Measurements from ENCODE around the gene PLD1.
"Not testable (repeated sequence)": the region's sequence is repeated elsewhere in the genome, so short reads cannot be mapped to it uniquely, and the experiment has no call there.

PLD1 gene

DNA sequence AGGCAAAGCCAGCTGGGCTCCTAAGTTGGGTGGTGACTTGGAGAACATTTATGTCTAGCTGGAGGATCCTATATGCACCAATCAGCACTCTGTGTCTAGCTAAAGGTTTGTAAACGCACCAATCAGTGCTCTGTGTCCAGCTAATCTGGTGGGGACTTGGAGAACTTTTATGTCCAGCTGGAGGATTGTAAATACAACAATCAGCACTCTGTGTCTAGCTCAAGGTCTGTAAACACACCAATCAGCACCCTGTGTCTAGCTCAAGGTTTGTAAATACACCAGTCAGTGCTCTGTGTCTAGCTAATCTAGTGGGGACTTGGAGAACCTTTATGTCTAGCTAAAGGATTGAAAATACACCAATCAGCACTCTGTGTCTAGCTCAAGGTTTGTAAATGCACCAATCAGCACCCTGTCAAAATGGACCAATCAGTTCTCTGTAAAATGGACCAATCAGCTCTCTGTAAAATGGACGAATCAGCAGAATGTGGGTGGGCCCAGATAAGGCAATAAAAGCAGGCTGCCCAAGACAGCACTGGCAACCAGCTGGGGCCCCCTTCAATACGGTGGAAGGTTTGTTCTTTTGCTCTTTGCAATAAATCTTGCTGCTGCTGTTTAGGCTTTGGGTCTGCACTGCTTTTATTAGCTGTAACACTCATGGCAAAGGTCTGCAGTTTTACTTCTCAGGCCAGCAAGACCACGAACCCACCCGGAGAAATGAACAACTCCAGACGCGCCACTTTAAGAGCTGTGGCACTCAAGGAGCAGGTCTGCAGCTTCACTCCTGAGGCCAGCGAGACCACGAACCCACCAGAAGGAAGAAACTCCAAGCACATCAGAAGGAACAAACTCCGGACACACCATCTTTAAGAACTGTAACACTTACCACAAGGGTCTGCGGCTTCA is 63.7 kb downstream of the PLD1 start:
- DNase-seq: not testable (repeated sequence)

DNA sequence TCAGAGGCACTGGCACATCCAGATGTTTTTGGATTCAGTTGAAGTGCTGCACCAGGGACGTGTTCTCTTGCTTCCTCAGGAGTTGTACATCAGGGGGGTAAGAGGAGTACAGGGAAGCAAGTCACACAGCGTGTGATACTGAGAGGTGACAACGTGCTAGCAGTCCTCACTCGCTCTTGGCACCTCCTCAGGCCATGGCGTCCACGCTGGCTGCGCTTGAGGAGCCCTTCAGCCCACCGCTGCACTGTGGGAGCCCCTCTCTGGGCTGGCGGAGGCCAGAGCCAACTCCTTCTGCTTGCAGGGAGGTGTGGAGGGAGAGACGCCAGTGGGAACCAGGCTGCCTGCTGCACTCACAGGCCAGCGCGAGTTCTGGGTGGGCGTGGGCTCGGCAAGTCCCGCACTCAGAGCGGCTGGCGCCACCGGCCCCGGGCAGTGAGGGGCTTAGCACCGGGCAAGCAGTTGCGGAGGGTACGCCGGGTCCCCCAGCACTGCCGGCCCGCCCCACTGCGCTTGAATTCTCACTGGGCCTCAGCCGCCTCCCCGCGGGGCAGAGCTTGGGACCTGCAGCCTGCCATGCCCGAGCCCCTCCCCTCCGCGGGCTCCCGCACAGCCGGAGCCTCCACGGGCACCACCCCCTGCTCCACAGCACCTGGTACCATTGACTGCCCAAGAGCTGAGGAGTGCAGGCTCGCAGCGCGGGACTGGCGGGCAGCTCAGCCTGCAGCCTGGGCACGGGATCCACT is 64.5 kb downstream of the PLD1 start:
- peak in 3 of 58 donors; percentile 7 to 41 (median 18) for DNase-seq

DNA sequence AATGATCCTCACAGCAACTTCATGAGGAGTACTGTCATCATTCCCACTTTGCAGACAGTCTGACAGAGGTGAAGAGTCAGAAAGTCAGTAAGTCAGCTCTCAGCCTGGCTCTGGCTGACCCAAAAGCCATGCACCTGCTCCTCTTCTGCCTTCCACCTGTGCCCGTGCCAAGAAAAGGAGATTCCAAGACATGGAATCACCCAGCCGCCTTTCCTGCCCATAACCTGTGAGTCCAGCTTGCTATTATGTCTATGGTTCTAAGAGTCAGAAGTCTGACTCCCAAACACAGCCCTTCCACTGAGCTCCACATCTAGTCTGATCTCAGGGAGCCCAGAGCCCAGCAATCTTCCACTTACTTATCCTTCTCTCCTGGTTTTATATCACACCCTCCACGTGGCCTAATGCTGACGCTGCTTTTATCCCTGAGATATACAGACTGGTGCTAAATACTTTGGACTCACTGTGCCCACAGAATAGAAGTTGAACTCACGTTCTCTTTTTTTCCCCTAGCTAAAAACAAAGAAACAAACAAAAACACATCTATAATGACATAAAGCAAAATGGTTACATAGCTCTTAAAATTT is 66.0 kb downstream of the PLD1 start:
- no peak for DNase-seq

DNA sequence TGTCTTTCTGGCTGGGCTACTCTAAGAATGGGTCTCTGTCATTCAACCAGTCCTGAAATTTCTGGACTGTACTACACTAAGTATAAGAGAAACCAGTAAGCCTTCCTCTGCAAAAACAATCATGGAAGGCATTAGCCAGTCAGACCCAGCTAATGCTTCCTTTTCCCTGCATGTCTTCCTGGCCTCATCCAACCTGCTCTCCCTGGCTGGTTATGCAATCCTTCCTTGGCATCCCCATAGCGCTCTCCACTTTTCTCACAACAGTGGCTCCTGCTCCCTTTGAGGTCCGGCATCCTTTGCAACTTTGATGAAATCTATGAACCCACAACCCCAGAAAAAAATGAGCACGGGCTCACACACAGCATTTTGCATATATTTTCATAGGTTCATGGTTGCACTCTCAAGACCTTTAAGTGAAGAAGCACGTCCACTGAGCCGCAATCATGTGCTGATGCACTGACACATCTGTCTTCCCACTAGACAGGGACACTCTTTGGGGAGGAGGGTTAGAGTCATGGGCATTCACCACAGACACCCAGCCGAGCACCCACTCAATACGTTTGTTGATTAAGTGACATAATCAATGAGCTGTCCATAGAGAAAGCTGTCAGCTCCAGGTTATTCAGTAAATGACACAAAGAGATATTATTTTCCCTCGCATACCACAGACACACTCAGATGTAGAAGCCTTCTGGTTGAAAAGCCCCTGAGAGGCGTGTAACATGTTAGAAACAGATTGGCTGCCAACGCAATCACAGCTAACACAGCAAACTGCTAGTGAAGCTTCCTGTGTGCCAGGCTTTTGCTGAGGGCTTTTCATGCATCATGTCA is 66.7 kb downstream of the PLD1 start:
- peak in 1 of 58 donors; percentile 7 for DNase-seq

DNA sequence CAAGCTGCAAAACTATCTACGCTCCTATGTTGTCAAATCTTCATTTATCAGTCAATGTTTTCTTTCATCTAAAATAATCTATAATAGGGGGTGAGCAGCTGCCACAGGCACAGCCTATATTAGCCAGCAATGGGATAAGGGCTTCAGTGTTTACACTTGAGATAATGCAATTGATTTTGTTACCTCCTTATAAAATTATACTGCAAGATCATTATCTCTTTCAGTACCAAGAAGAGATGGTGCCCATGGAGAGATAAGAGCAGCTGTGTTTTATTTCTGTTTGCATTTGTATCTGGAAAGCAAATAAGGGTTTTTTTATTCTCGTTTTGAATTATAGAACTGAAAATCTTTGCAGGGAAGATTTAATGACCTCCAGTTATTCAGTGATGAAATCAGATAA is 68.9 kb downstream of the PLD1 start:
- no peak for DNase-seq

DNA sequence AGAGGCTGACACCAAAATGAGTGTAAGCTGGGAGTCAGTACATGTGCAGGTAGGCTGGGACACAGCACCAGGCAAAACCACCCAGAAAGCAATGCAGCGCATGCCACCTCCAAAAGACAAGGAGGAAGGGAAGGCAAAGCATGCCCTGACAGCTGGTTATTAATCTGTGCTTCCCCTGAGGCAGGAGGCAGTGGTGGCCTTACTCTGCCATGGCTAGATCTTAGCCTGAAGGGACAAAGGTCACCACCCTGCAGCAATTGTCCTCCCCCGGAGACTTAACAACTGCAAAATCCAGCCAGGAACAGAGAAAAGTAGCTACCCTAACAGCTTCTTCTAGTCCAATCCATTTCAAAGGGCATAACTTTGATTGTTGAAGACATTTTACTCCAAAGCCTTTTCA is 73.7 kb downstream of the PLD1 start:
- DNase-seq: no peak

DNA sequence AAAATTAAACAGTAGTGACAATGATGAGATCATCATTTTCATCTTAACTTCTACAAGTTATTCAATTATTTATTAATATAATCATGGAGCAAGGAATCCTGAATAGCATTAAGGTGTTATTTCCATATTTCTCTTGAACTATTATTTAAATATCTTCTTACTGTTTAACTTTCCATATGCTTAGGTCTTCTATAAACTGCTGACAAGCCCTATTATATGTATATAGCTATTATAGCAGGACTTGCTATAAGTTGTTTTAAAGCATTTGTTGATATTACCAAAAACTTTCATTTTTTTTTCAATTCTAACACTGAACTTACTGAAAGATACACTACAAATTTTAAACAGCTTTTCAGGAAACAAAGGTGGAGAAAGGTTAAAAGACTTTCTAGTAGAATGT is 76.7 kb downstream of the PLD1 start:
- DNase-seq: no peak

DNA sequence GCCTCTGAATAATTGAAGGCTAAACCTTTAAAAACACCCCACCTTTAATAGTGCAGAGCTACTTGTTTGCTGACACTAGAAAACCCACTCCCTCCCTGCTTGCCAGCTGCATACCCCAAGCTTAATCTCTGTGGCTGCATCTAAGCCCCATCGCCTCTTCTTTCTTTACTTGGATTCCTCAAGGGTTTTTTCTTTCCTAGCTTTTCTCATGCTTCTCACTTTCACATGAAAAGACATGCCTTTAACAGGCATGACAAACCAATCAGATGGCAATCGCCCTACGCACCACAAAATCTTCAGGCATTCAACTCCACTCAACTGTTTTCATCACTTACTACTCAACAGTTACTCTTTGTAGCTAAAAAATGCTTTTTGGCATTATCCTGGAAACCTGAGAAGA is 77.5 kb downstream of the PLD1 start:
- no peak for DNase-seq

DNA sequence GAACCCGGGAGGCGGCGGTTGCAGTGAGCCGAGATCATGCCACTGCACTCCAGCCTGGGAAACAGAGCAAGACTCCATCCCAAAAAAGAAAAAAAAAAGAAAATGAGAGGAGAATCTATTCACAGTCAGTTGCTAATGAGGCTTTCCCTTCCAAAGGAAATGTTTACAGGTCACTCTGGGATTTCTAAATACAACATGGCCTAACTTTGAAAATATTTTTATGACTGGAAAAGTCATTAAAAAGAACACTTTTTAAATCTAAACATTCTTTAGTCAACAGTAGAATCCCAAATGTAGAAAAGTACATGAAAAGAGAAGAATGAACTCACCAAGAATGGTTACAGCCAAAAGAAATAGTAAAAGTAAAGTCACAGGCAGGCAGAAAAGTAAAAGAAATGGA is 78.6 kb downstream of the PLD1 start:
- DNase-seq: no peak

DNA sequence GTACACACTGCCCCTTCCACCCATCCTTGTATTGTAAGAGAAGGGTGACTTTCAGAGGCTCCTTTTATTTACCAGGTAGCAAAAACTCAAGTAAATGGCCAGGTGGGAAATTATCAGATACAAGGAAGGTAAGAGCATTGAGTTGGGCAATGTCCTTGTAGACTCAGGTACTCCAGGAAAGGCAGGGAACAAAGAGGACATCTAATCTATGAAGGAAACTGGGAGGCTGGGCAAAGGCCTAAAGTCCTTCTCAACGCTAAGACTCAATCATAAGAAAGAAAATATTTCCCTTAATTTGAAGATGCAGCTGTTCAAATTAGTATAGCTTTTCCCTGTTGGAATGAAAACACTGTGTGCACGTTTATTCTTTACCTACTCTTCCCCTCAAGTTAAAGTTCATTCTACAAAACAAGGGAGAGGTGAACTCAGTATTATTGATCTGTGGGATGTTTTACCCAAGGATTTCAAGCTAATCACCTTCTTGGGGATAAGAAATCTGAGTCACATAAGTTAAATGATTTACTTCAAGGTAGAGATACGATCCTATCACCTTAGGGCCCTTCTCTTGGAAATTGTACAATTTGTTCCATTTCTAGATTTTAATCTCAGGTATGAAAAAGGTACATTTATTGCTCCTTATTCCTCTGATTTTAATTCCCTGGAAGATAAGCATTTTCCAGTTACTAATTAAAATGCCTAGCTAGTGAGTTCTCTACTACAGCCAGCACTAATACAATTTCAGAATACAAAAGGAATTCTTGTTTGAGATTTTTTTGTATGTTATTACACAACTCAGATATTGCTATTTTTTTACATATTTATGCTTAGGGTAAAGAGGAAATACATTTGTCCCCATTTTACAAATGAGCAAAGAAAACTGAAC is 80.6 kb downstream of the PLD1 start:
- no peak for DNase-seq

DNA sequence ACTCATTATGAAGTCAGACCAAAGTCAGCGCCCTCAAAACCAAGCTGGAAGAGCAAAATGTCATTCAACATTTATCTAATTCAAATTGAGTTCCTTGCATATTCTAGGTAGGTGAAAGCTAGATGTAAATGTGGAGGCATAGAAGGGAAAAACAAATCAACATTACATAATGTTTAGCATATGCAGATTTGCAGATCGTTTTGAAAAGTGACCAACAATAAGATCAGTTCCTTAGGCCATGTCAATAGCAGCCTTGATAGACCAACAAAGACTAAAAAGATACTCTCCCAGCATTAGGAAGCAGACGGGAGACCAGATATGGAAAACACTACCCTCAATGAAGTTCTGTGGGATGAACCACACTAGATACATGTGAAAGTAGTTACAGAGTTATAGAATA is 83.0 kb downstream of the PLD1 start:
- no peak for DNase-seq

DNA sequence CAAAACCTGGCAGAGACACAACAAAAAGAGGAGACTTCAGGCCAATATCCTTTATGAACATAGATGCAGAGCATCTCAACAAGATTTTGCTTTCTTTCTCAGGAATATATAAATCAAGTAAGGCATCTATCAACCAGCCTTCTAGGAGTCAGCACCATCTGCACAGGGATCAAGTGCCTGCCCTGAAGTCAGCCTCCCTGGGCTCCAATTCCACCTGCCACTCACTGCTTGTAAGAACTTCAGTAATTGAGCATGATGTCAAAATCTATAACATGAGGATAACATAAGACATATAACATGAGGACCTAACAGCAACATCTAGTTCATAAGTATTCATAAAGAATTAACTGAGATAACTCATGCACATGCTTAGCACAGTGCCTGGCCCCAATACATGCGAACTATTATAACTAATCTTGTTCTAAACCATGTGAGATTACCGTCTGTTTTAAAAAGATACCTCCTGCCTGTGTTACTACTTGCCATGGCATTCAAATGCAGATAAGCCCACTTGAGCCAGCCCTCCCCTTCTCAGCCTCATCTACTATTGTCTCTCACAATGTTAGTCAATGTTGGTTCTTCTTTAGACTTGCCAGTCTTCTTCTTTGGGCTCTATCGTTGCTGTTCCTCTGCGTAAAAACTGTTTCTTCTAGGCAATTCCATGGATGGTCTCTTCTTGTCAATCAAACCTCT is 91.6 kb downstream of the PLD1 start:
- no peak for DNase-seq

DNA sequence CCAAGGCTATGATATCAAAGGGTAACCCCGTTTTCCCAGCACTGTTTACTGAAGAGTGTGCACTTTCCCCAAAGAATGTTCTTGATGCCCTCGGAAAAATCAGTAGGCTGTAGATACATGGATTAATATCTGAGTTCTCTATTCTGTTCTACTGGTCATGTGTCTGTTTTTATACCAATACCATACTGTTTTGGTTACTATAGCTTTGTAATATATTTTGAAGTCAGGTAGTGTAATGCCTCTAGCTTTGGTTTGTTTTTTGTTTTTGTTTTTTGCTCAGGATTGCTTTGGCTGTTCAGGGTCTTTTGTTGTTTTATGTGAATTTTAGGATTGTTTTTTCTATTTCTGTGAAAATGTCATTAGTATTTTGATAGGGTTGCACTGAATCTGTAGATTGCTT is 95.1 kb downstream of the PLD1 start:
- no peak for DNase-seq

DNA sequence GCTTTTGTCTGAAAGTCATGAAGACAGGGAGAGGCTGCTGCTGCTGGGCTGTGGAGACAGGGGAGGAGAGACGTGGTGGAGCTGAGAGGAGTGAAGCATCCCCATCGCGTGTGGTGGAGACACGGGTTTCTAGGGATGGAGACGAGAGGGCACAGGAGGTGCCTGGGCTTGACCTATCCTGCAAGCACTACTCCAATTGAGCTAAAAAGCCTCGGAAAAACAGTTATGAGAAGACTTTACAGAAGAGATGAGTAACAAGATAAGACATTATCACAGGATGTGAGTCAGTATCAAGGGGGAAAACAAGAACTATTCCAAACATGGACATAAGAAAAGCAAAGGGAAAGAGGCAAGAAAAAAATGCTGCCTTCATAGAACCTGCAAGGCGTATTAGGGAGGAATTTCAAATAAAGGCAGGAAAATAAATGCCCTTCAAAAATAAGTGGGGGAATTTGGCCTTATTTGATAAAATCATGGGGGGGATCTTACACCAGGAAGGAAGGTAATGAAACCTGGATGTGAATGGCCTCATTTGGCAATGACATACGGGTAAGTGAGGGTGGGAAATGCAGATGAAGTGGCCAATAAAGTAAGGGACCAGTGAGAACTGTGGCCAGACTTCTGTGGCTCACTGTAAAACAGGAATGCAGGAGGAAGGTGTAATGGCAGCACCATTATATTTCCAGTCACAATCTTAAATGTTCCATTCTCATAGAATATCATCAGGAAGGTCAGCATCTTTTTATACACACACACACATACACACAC is 97.9 kb downstream of the PLD1 start:
- no peak for DNase-seq

DNA sequence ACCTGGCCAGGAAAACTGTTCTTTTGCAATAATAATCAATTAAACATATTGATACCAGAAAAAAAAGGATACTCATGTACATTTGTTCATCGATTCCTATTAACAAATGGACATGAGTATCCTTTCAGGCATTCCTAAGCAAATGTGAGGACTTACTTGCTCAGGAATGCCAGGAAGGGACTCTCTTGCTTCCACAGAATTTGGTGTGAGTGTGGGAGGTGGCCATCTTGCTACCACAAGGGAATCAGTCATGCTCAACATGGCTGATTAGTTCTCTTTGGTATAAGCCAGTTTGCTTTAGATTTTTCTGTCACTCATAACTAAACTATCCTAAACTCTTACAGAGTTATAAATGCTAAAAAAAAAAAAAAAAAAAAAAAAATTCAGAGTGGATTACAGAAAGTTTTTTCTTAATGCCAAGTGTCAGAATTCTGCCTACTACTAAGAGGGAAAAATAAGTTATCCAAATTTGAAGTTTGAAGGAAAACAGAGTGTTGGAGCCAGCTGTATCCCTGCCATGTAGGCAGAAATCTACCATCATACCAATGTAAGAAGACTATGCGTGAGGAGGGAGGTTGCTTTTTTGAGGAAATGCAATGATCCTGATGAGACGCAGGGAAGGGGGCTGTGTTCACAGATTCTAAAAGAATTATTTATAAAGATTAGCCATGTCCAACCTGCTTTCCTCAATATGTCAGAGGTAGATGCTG is 98.7 kb downstream of the PLD1 start:
- no peak for DNase-seq

DNA sequence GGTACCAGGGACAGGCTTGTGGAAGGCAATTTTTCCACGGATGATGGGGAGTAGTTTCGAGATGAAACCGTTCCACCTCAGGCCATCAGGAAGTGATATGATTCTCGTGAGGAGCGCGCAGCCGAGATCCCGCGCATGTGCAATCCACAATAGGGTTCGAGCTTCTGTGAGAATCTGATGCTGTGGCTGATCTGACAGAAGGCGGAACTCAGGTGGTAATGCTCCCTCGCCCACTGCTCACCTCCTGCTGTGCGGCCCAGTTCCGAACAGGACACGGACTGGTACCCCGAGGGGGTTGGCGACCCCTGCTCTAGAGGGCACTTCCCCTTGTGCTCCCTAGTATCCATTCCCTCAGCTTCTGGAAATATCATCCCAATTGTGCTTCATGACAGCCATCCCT is 99.9 kb downstream of the PLD1 start:
- no peak for DNase-seq

DNA sequence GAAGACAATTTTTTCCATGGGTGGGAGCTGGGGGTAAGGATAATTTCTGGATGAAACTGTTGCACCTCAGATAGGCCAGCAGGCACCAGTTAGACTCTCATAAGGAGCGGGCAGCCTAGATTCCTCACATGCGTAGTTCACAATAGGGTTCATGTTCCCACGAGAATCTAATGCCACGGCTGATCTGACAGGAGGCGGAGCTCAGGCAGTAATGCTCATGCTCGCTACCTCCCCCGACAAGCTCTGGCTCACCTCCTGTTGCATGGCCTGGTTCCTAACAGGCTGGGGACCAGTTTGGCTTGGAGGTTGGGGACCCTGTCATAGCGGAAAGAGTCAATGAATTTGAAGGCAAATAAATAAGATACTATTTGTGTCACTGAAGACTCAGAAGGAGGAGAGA is 105.5 kb downstream of the PLD1 start:
- DNase-seq: no peak

DNA sequence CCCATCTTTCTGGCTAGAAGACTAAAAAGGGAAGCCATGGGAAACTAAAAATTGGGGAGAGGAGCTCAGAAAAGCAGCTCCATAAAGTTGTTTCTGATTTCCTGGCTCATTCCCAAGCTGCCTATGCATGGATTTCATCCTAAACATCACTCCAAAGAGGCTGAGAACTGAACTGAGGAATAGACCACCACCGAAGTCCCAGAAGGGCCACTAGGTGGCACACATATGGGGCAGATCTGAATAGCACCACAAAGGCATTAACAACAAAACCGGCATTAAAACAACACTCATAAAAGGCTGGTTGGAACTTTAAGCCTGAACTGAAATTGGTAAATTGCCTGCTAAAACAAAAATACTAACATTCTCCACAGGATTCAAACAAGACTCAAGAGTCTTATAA is 106.3 kb downstream of the PLD1 start:
- peak in 6 of 58 donors; percentile 0 to 5 (median 4) for DNase-seq

Measured in anterior cingulate cortex (tissue), 58 donors.